ENCODE results near the gene TIMP1.

TIMP1 gene

GRCh38 chrX:47614618-47615017 is 32.4 kb downstream of the TIMP1 start:
- no peaks in the 10 kb centered on the region for H3K9me3 ChIP-seq (ENCODE audit: low read depth, low read length)
- no peak overlapping the region for H3K9ac ChIP-seq (ENCODE audit: insufficient read length)
- no peak for TF ChIP-seq FOXP2 (optimal IDR thresholded peaks at IDR 0.05; ENCODE audit: control extremely low read depth, extremely low read length, insufficient read depth)
- TF ChIP-seq POLR2AphosphoS5 (IDR thresholded peaks at IDR 0.05; ENCODE audit: borderline replicate concordance, low read depth, low read length), result no peak
- TF ChIP-seq EZH2 (IDR thresholded peaks at IDR 0.05), result no peak
- no peaks in the 10 kb centered on the region for H3K36me3 ChIP-seq (ENCODE audit: insufficient read depth, low read length)
- DNase-seq (ENCODE audit: low read depth, low spot score), result no peak
- no peak overlapping the region for H3K27ac ChIP-seq
- no peak overlapping the region for H3K4me3 ChIP-seq

- TF ChIP-seq POLR2AphosphoS5 (IDR thresholded peaks at IDR 0.05; ENCODE audit: borderline replicate concordance, low read depth, low read length) (no peak), EZH2 (IDR thresholded peaks at IDR 0.05) (no peak), FOXP2 (optimal IDR thresholded peaks at IDR 0.05; ENCODE audit: control extremely low read depth, extremely low read length, insufficient read depth) (no peak)
- no peak for DNase-seq (ENCODE audit: low read depth, low spot score)
- peak overlapping the region; percentile 69 for H3K4me3 ChIP-seq
- H3K27ac ChIP-seq, result no peak overlapping the region
- no peak overlapping the region for H3K9ac ChIP-seq (ENCODE audit: insufficient read length)
- no peaks in the 10 kb centered on the region for H3K9me3 ChIP-seq (ENCODE audit: low read depth, low read length)
- no peaks in the 10 kb centered on the region for H3K36me3 ChIP-seq (ENCODE audit: insufficient read depth, low read length)
Observed at GRCh38 chrX:47618923-47619485, 36.8 kb downstream of the TIMP1 start.

GRCh38 chrX:47619486-47620302 is 37.5 kb downstream of the TIMP1 start, which contains the start of gene SYN1:
Gene SYN1, minus strand, starts transcription at chrX:47619857. Its CDS starts 129 bp downstream, at chrX:47619728.
- no peak within 1 kb of the TSS for H3K27ac ChIP-seq

GRCh38 chrX:47620303-47620685 is 38.1 kb downstream of the TIMP1 start:
- TF ChIP-seq FOXP2 (optimal IDR thresholded peaks at IDR 0.05; ENCODE audit: control extremely low read depth, extremely low read length, insufficient read depth), result no peak
- no peak for TF ChIP-seq POLR2AphosphoS5 (IDR thresholded peaks at IDR 0.05; ENCODE audit: borderline replicate concordance, low read depth, low read length)
- no peak for TF ChIP-seq EZH2 (IDR thresholded peaks at IDR 0.05)
- no peak overlapping the region for H3K27ac ChIP-seq
- H3K9ac ChIP-seq (ENCODE audit: insufficient read length), result no peak overlapping the region
- DNase-seq (ENCODE audit: low read depth, low spot score), result no peak
- no peaks in the 10 kb centered on the region for H3K36me3 ChIP-seq (ENCODE audit: insufficient read depth, low read length)
- H3K4me3 ChIP-seq, result no peak overlapping the region
- no peaks in the 10 kb centered on the region for H3K9me3 ChIP-seq (ENCODE audit: low read depth, low read length)

More at GRCh38 chrX:47619486-47620302, 37.5 kb downstream of the TIMP1 start, which contains the start of gene SYN1:
- no peak within 1 kb of the TSS for H3K9ac ChIP-seq (ENCODE audit: insufficient read length)
- no peak for DNase-seq (ENCODE audit: low read depth, low spot score)
- H3K36me3 ChIP-seq (ENCODE audit: insufficient read depth, low read length), result no peaks in the 10 kb centered on the region
- H3K4me3 ChIP-seq, result peak within 1 kb of the TSS; percentile 69
- TF ChIP-seq POLR2AphosphoS5 (IDR thresholded peaks at IDR 0.05; ENCODE audit: borderline replicate concordance, low read depth, low read length) (no peak), EZH2 (IDR thresholded peaks at IDR 0.05) (no peak), FOXP2 (optimal IDR thresholded peaks at IDR 0.05; ENCODE audit: control extremely low read depth, extremely low read length, insufficient read depth) (no peak)
- H3K9me3 ChIP-seq (ENCODE audit: low read depth, low read length), result no peaks in the 10 kb centered on the region

- DNase-seq (ENCODE audit: low read depth, low spot score), result no peak
- TF ChIP-seq POLR2AphosphoS5 (IDR thresholded peaks at IDR 0.05; ENCODE audit: borderline replicate concordance, low read depth, low read length) (no peak), EZH2 (IDR thresholded peaks at IDR 0.05) (no peak), FOXP2 (optimal IDR thresholded peaks at IDR 0.05; ENCODE audit: control extremely low read depth, extremely low read length, insufficient read depth) (no peak)
- Histone ChIP-seq H3K27ac (no peak overlapping the region), H3K9me3 (ENCODE audit: low read depth, low read length) (no peaks in the 10 kb centered on the region), H3K36me3 (ENCODE audit: insufficient read depth, low read length) (no peaks in the 10 kb centered on the region), H3K9ac (ENCODE audit: insufficient read length) (no peak overlapping the region), H3K4me3 (no peak overlapping the region)
Observed at GRCh38 chrX:47621851-47622250, 39.6 kb downstream of the TIMP1 start.

- DNase-seq (ENCODE audit: low read depth, low spot score), result no peak
- TF ChIP-seq EZH2 (IDR thresholded peaks at IDR 0.05), result no peak
- no peak for TF ChIP-seq FOXP2 (optimal IDR thresholded peaks at IDR 0.05; ENCODE audit: control extremely low read depth, extremely low read length, insufficient read depth)
- no peak for TF ChIP-seq POLR2AphosphoS5 (IDR thresholded peaks at IDR 0.05; ENCODE audit: borderline replicate concordance, low read depth, low read length)
- H3K4me3 ChIP-seq, result peak overlapping the region; percentile 72
- no peaks in the 10 kb centered on the region for H3K36me3 ChIP-seq (ENCODE audit: insufficient read depth, low read length)
- H3K27ac ChIP-seq, result no peak overlapping the region
- no peak overlapping the region for H3K9ac ChIP-seq (ENCODE audit: insufficient read length)
- H3K9me3 ChIP-seq (ENCODE audit: low read depth, low read length), result no peaks in the 10 kb centered on the region
Observed at GRCh38 chrX:47623540-47624027, 41.3 kb downstream of the TIMP1 start.

- no peaks in the 10 kb centered on the region for H3K36me3 ChIP-seq (ENCODE audit: insufficient read depth, low read length)
- H3K4me3 ChIP-seq, result no peak overlapping the region
- no peaks in the 10 kb centered on the region for H3K9me3 ChIP-seq (ENCODE audit: low read depth, low read length)
- no peak overlapping the region for H3K9ac ChIP-seq (ENCODE audit: insufficient read length)
- no peak for DNase-seq (ENCODE audit: low read depth, low spot score)
- TF ChIP-seq FOXP2 (optimal IDR thresholded peaks at IDR 0.05; ENCODE audit: control extremely low read depth, extremely low read length, insufficient read depth), result no peak
- no peak for TF ChIP-seq POLR2AphosphoS5 (IDR thresholded peaks at IDR 0.05; ENCODE audit: borderline replicate concordance, low read depth, low read length)
- TF ChIP-seq EZH2 (IDR thresholded peaks at IDR 0.05), result no peak
- no peak overlapping the region for H3K27ac ChIP-seq
Observed at GRCh38 chrX:47625365-47625764, 43.1 kb downstream of the TIMP1 start.

- H3K4me3 ChIP-seq, result no peak overlapping the region
- no peak for DNase-seq (ENCODE audit: low read depth, low spot score)
- TF ChIP-seq EZH2 (IDR thresholded peaks at IDR 0.05) (no peak), POLR2AphosphoS5 (IDR thresholded peaks at IDR 0.05; ENCODE audit: borderline replicate concordance, low read depth, low read length) (no peak), FOXP2 (optimal IDR thresholded peaks at IDR 0.05; ENCODE audit: control extremely low read depth, extremely low read length, insufficient read depth) (no peak)
Observed at GRCh38 chrX:47628982-47629381, 46.7 kb downstream of the TIMP1 start.

More at GRCh38 chrX:47628982-47629381, 46.7 kb downstream of the TIMP1 start:
- H3K36me3 ChIP-seq (ENCODE audit: insufficient read depth, low read length), result no peaks in the 10 kb centered on the region
- no peak overlapping the region for H3K27ac ChIP-seq
- H3K9ac ChIP-seq (ENCODE audit: insufficient read length), result no peak overlapping the region
- H3K9me3 ChIP-seq (ENCODE audit: low read depth, low read length), result no peaks in the 10 kb centered on the region
